H1 (cell line): ENCODE data around the gene GALNT11. TPM values are rescaled to one million over a fixed set of nuclear protein-coding genes. Genes with fewer than 3 reads are reported as not detected.

Source experiments
- CHD7 ChIP-seq: fragments of 300-600 bp; sonication (generic); IDR thresholded peaks from 2 replicates; pipeline ENCODE4 v1.7.1; 2012; ENCODE audit warnings: low read length, moderate library complexity, mild to moderate bottlenecking, inconsistent platforms; ENCODE audit not compliant: insufficient replicate concordance
- polyA plus RNA-seq, 7 experiments: library from polyadenylated mRNA; depleted of rRNA in 3 of 7; stranded (reverse) in 5 of 7; unstranded in 2 of 7; fragments of >200 nt in 5 of 7; fragments of 200-250 nt in 2 of 7; gene quantifications; 1 replicate in 5 of 7; 2 replicates in 1 of 7; 4 replicates in 1 of 7; pipeline versions ENCODE4 v1.2.1 to v1.2.3, GENCODE V29; 2011 to 2013; ENCODE audit warnings: missing spikeins in 2 of 7, mixed read lengths in 2 of 7
- total RNA-seq: library from RNA; stranded (reverse); fragmentation: NEBNext Ultra II Directional; extraction: Animal tissue kit (Norgen Biotek cat#: 25700); gene quantifications from 2 replicates; pipeline ENCODE4 v1.2.1, GENCODE V29; 2021

Gene GALNT11
- total and polyA plus RNA-seq, 2 of the 8 experiments (the other 6 are each of a cell fraction or from before 2014, with no cell fraction given), result 20.5 to 23.2 TPM

DNA sequence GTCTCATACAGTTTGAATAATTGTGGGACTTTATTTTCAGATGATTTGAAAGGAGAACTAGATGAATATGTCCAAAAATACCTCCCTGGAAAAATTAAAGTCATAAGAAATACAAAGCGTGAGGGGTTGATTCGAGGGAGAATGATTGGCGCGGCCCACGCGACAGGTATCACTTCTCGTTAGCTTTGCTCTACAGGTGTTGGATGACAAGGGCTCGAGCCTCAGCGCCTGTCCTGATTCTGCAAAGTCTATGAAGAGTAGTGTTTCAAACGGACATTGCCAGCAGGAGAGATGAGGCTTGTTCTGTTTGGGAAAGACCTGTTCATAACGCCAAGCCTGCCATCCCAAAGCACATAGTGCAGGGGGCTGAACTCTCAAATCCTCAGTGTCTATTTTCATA is 79.7 kb downstream of the GALNT11 start (continued):
- no peak for TF ChIP-seq CHD7
- TF ChIP-seq, all 59 proteins: peak for 0
